ENCODE results near the gene TMEM271.

GRCh38 chr4:602559-602942, 26.5 kb upstream of the TMEM271 start:
- no peak for TF ChIP-seq CTCF (IDR thresholded peaks at IDR 0.05; ENCODE audit: poor library complexity, severe bottlenecking)
- no peak for TF ChIP-seq SMC3 (conservative IDR thresholded peaks at IDR 0.05; ENCODE audit: poor library complexity)
- TF ChIP-seq EZH2 (IDR thresholded peaks at IDR 0.05; ENCODE audit: borderline replicate concordance, insufficient read depth, low read length, poor library complexity, severe bottlenecking), result no peak
- TF ChIP-seq POLR2AphosphoS5 (IDR thresholded peaks at IDR 0.05), result no peak
- no peak for TF ChIP-seq RAD21 (conservative IDR thresholded peaks at IDR 0.05)
- no peak for TF ChIP-seq MXI1 (conservative IDR thresholded peaks at IDR 0.05; ENCODE audit: poor library complexity, severe bottlenecking)
- no peak for TF ChIP-seq TAF1 (IDR thresholded peaks at IDR 0.05; ENCODE audit: low read depth)
- TF ChIP-seq EP300 (conservative IDR thresholded peaks at IDR 0.05; ENCODE audit: poor library complexity, severe bottlenecking), result no peak
- TF ChIP-seq REST (IDR thresholded peaks at IDR 0.05; ENCODE audit: borderline replicate concordance), result no peak

Measured in neural cell (in vitro differentiated cells).